K562 (cell line): Measurements from ENCODE around the gene LRRC7. TPM values are rescaled to one million over a fixed set of nuclear protein-coding genes. Genes with fewer than 3 reads are reported as not detected.

Source experiments
- BCL6 ChIP-seq: fragments of 250-450 bp; sonication (Bioruptor Pico); IDR thresholded peaks from 2 replicates; pipeline ENCODE4 v1.4.0; 2020
- CHAMP1 ChIP-seq: fragments of 450-650 bp; IDR thresholded peaks from 2 replicates; pipeline ENCODE4 v1.6.1; 2016; ENCODE audit warnings: mild to moderate bottlenecking
- CUX1 ChIP-seq: fragments of 200-800 bp; sonication (Bioruptor generic); IDR thresholded peaks from 2 replicates; pipeline ENCODE4 v1.6.1; 2016; ENCODE audit warnings: missing genetic modification characterization, missing compliant biosample characterization
- DPF2 ChIP-seq: fragments of 450-650 bp; IDR thresholded peaks from 2 replicates; pipeline ENCODE4 v1.6.1; 2016
- FOSL1 ChIP-seq: fragments of 200-800 bp; sonication (Bioruptor generic); conservative IDR thresholded peaks from 2 replicates; pipeline ENCODE4 v1.6.1; 2016; ENCODE audit warnings: missing genetic modification characterization, missing compliant biosample characterization
- GABPB2 ChIP-seq: fragments of 250-450 bp; sonication (Bioruptor Pico); conservative IDR thresholded peaks from 2 replicates; pipeline ENCODE4 v1.5.1; 2021; ENCODE audit warnings: mild to moderate bottlenecking
- KDM5B ChIP-seq: fragments of 200-600 bp; sonication (generic); IDR thresholded peaks from 2 replicates; pipeline ENCODE4 v1.6.1; 2012; ENCODE audit warnings: low read depth, mild to moderate bottlenecking, moderate library complexity, low read length, control low read depth, inconsistent platforms; ENCODE audit not compliant: insufficient replicate concordance
- KLF16 ChIP-seq: IDR thresholded peaks from 2 replicates; pipeline ENCODE4 v1.6.1; 2016; ENCODE audit warnings: antibody characterized with exemption
- MBD2 ChIP-seq: sonication (generic); IDR thresholded peaks from 2 replicates; pipeline ENCODE4 v1.6.1; 2016; ENCODE audit warnings: low read depth, borderline replicate concordance
- PML ChIP-seq: IDR thresholded peaks from 2 replicates; pipeline ENCODE4 v1.6.1; 2012; ENCODE audit warnings: low read length, inconsistent platforms
- RCOR1 ChIP-seq, 2 experiments: IDR thresholded peaks; 2 replicates each; pipeline ENCODE4 v1.6.1; 2012; ENCODE audit warnings: low read depth in 2 of 2, low read length in 2 of 2, borderline replicate concordance in 1 of 2, improper control_type of control experiment in 1 of 2
- SIN3B ChIP-seq: fragments of 450-650 bp; IDR thresholded peaks from 2 replicates; pipeline ENCODE4 v1.6.1; 2017; ENCODE audit warnings: low read depth, mild to moderate bottlenecking, moderate library complexity
- SMARCE1 ChIP-seq: fragments of 450-650 bp; IDR thresholded peaks from 2 replicates; pipeline ENCODE4 v1.7.1; 2016; ENCODE audit warnings: mild to moderate bottlenecking
- XRCC4 ChIP-seq: IDR thresholded peaks from one replicate; pipeline ENCODE4 v1.6.1; 2011; ENCODE audit not compliant: insufficient read depth, insufficient read length; ENCODE audit errors: extremely low read depth
- ZNF124 ChIP-seq: sonication (generic); formaldehyde crosslinking; IDR thresholded peaks from 2 replicates; pipeline ENCODE4 v1.8.1; 2022; ENCODE audit warnings: missing genetic modification reagents
- ZNF134 ChIP-seq: fragments of 250-450 bp; sonication (Bioruptor Pico); conservative IDR thresholded peaks from 2 replicates; pipeline ENCODE4 v1.4.0; 2020
- ZNF197 ChIP-seq: fragments of 200-800 bp; sonication (Bioruptor generic); IDR thresholded peaks from 2 replicates; pipeline ENCODE4 v1.6.1; 2016; ENCODE audit warnings: low read depth, missing genetic modification characterization, missing compliant biosample characterization
- polyA plus RNA-seq, 8 experiments: library from polyadenylated mRNA; depleted of rRNA in 4 of 8; stranded (reverse) in 5 of 8; unstranded in 3 of 8; fragments of >200 nt; fragmentation: Nextera tagmentation in 2 of 8; fragmentation: Illumina TruSeq in 1 of 8; extraction: Ambion mirVana in 2 of 8; extraction: Trizol in 1 of 8; gene quantifications; 2 replicates each; pipeline versions ENCODE4 v1.2.1 to v1.2.3, GENCODE V29; 2011 to 2014; ENCODE audit warnings: inconsistent platforms in 1 of 8, missing spikeins in 1 of 8
- total RNA-seq, 7 experiments: library from RNA; depleted of rRNA in 6 of 7; stranded (reverse); fragments of >200 nt in 6 of 7; fragmentation: Illumina TruSeq in 2 of 7; extraction: Trizol in 2 of 7; gene quantifications; 2 replicates each; pipeline versions ENCODE4 v1.2.1 to v1.2.3, GENCODE V29; 2011 to 2021; ENCODE audit warnings: low replicate concordance in 1 of 7
- TF ChIP-seq, protein P1 (sequence below): fragments of 200-400 bp; formaldehyde crosslinking; IDR thresholded peaks from 2 replicates; pipeline ENCODE4 v1.6.1; 2017; ENCODE audit warnings: mild to moderate bottlenecking, low read depth, low read length, moderate library complexity
- TF ChIP-seq, protein P2 (sequence below): IDR thresholded peaks from 2 replicates; pipeline ENCODE4 v1.6.1; 2014; ENCODE audit warnings: antibody characterized with exemption

Gene LRRC7
- total and polyA plus RNA-seq, 9 of the 15 experiments (the other 6 are each of a cell fraction or from before 2014, with no cell fraction given): 0.09 to 0.94 (median 0.49) TPM

- TF ChIP-seq KDM5B: no peak
- TF ChIP-seq FOSL1 (tag): no peak; the same call in 1 of the 2 replicates
- TF ChIP-seq KLF16: peak; percentile 93
- TF ChIP-seq CHAMP1: 0 out of 2 replicates have a peak, but pooled peaks have one; percentile 52
- peak; percentile 55 for TF ChIP-seq MBD2
- TF ChIP-seq, protein P1, sequence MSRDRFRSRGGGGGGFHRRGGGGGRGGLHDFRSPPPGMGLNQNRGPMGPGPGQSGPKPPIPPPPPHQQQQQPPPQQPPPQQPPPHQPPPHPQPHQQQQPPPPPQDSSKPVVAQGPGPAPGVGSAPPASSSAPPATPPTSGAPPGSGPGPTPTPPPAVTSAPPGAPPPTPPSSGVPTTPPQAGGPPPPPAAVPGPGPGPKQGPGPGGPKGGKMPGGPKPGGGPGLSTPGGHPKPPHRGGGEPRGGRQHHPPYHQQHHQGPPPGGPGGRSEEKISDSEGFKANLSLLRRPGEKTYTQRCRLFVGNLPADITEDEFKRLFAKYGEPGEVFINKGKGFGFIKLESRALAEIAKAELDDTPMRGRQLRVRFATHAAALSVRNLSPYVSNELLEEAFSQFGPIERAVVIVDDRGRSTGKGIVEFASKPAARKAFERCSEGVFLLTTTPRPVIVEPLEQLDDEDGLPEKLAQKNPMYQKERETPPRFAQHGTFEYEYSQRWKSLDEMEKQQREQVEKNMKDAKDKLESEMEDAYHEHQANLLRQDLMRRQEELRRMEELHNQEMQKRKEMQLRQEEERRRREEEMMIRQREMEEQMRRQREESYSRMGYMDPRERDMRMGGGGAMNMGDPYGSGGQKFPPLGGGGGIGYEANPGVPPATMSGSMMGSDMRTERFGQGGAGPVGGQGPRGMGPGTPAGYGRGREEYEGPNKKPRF: no peak
- no peak for TF ChIP-seq ZNF124 (CRISPR knock-in tag)
- TF ChIP-seq GABPB2 (CRISPR knock-in tag): no peak
- peak; percentile 57 to 69; a peak in 2 of 4 replicates for TF ChIP-seq RCOR1 (IDR thresholded peaks at IDR 0.05; ENCODE audit: borderline replicate concordance in 1 of 2, low read depth in 2 of 2, low read length in 2 of 2)
- 0 out of 2 replicates have a peak, but pooled peaks have one; percentile 68 for TF ChIP-seq ZNF197 (CRISPR knock-in tag)
- TF ChIP-seq ZNF134 (CRISPR knock-in tag): no peak
- TF ChIP-seq CUX1 (CRISPR knock-in tag): peak; percentile 34; the same call in 1 of the 2 replicates
- peak; percentile 84 for TF ChIP-seq SMARCE1
- TF ChIP-seq SIN3B: no peak
- TF ChIP-seq DPF2: peak; percentile 94
- peak; percentile 96 for TF ChIP-seq PML
- TF ChIP-seq, protein P2, sequence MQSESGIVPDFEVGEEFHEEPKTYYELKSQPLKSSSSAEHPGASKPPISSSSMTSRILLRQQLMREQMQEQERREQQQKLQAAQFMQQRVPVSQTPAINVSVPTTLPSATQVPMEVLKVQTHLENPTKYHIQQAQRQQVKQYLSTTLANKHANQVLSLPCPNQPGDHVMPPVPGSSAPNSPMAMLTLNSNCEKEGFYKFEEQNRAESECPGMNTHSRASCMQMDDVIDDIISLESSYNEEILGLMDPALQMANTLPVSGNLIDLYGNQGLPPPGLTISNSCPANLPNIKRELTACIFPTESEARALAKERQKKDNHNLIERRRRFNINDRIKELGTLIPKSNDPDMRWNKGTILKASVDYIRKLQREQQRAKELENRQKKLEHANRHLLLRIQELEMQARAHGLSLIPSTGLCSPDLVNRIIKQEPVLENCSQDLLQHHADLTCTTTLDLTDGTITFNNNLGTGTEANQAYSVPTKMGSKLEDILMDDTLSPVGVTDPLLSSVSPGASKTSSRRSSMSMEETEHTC: peak; percentile 67; the same call in 1 of the 2 replicates
- peak; percentile 51; the same call in 1 of the 2 replicates for TF ChIP-seq BCL6 (CRISPR knock-in tag)
- TF ChIP-seq XRCC4: no peak
Measured at GRCh38 chr1:69540052-69540451, 27.7 kb upstream of the LRRC7 start (continued).
